ENCODE results near the gene FAHD1.
"Not testable (repeated sequence)": the region's sequence is repeated elsewhere in the genome, so short reads cannot be mapped to it uniquely, and the experiment has no call there.

Gene FAHD1

GRCh38 chr16:1789643-1790045 lies 37.4 kb upstream of the FAHD1 start:
- no peak for DNase-seq (ENCODE audit: low read depth)

GRCh38 chr16:1790261-1790610 lies 36.8 kb upstream of the FAHD1 start:
- DNase-seq (ENCODE audit: low read depth), result no peak

GRCh38 chr16:1790611-1791255 lies 36.3 kb upstream of the FAHD1 start:
- DNase-seq (ENCODE audit: low read depth), result no peak

- no peak for DNase-seq (ENCODE audit: low read depth)
Observed at GRCh38 chr16:1791256-1791942, 35.6 kb upstream of the FAHD1 start.

GRCh38 chr16:1791943-1792812 lies 34.8 kb upstream of the FAHD1 start:
- DNase-seq (ENCODE audit: low read depth), result no peak

GRCh38 chr16:1792836-1793577 lies 34.0 kb upstream of the FAHD1 start:
- no peak for DNase-seq (ENCODE audit: low read depth)

- DNase-seq (ENCODE audit: low read depth), result no peak
Observed at GRCh38 chr16:1793578-1794220, 33.3 kb upstream of the FAHD1 start, which contains the start of gene IGFALS. Gene IGFALS (minus strand): TSS chr16:1793705. CDS start chr16:1793652, 53 bp downstream.

- DNase-seq (ENCODE audit: low read depth), result no peak
Observed at GRCh38 chr16:1794221-1794871, 32.7 kb upstream of the FAHD1 start.

GRCh38 chr16:1794908-1795666 lies 31.9 kb upstream of the FAHD1 start:
- no peak for DNase-seq (ENCODE audit: low read depth)

- DNase-seq (ENCODE audit: low read depth), result not testable (repeated sequence)
Observed at GRCh38 chr16:1799263-1799662, 27.7 kb upstream of the FAHD1 start.

GRCh38 chr16:1800701-1801100 lies 26.3 kb upstream of the FAHD1 start:
- no peak for DNase-seq (ENCODE audit: low read depth)

GRCh38 chr16:1807626-1808025 lies 19.4 kb upstream of the FAHD1 start:
- DNase-seq (ENCODE audit: low read depth), result no peak

- no peak for DNase-seq (ENCODE audit: low read depth)
Observed at GRCh38 chr16:1808691-1809090, 18.3 kb upstream of the FAHD1 start.

GRCh38 chr16:1809281-1809801 lies 17.7 kb upstream of the FAHD1 start:
- DNase-seq (ENCODE audit: low read depth), result no peak

GRCh38 chr16:1810106-1810505 lies 16.9 kb upstream of the FAHD1 start:
- DNase-seq (ENCODE audit: low read depth), result no peak

- DNase-seq (ENCODE audit: low read depth), result no peak
Observed at GRCh38 chr16:1810536-1810935, 16.5 kb upstream of the FAHD1 start.

GRCh38 chr16:1812732-1813163 lies 14.3 kb upstream of the FAHD1 start:
- DNase-seq (ENCODE audit: low read depth), result peak; percentile 63

- no peak for DNase-seq (ENCODE audit: low read depth)
Observed at GRCh38 chr16:1815461-1815860, 11.5 kb upstream of the FAHD1 start.

GRCh38 chr16:1816396-1817275 lies 10.4 kb upstream of the FAHD1 start:
- DNase-seq (ENCODE audit: low read depth), result no peak

Measured in iris pigment epithelial cell (primary cell).